Measurements from ENCODE around the gene IGF2BP2. TPM values are rescaled to one million over a fixed set of nuclear protein-coding genes. Genes with fewer than 3 reads are reported as not detected.
"Not testable (repeated sequence)": the region's sequence is repeated elsewhere in the genome, so short reads cannot be mapped to it uniquely, and the experiment has no call there.

IGF2BP2 gene
- total RNA-seq, 2 experiments from 2014 or later: 0.54 to 0.55 TPM

DNA sequence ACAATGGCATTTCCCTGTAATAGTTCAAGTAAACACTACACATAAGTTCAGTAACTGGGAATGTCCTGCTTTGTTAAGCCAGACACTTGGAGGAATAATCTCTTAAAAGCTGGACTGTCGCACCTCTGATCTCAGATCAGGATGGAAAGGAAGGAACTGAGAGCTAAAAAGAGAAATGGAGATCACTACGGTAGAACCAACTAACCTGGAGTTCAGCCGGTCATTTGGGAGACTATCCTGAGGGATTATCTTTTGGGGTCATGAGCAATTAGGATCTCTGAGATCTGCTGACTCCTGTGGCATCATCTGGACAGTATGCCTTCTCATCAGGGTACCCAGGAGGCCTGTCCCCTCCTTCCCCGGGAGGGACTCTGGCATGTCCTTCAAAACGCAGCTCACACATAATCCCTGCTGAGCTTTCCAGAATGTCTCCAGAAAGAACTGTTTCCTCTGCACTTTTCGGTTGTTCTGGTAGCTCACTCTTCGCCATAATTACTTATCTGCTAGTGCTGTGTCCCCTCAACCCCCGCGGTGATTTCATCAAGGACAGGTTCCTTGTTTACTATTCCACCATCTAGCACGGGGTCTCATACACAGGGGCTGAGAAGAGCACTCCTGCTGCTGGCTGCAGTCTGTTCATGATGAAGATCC, 123.1 kb downstream of the IGF2BP2 start:
- DNase-seq (no peak), ATAC-seq (no peak)
- CTCF ChIA-PET: no interaction called here
- no peak overlapping the region for H3K4me3 Mint-ChIP-seq
- intact Hi-C loops (cut with DNase I, micrococcal nuclease): no loop called here
- H3K27ac Mint-ChIP-seq: no peak overlapping the region
- H3K36me3 Mint-ChIP-seq (ENCODE audit: low read depth): no peaks in the 10 kb centered on the region
- H3K9me3 Mint-ChIP-seq (ENCODE audit: low read depth): no peaks in the 10 kb centered on the region
- peaks cover 10% of the 10 kb centered on the region for H3K27me3 Mint-ChIP-seq
- POLR2A ChIA-PET: no interaction called here
- no peaks in the 10 kb centered on the region for H3K4me1 Mint-ChIP-seq

DNA sequence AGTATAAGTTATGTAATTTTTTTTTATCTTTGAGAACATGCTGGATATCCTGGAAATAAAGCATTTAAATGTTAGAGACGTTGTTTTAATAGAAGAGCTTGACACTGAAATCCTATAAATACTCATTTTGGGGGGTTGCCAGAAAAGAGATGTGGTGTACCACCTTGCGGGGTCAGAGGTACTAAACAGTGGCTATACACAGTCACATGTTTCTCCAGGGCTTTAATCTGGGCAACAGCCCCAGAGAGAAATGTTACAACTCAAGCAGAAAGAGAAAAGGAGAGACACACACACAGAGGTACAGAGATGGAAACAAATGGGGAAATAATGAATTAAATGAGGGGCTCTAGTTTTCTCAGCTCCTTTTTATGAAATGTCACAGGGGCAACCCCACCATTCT, 124.9 kb downstream of the IGF2BP2 start:
- no peak for ATAC-seq
- CTCF ChIA-PET: interaction anchor here (0.6 kb wide), 1 partner anchor 429 kb away, joined by 4 read pairs; no protein-coding TSS in a partner anchor
- intact Hi-C loops (cut with DNase I, micrococcal nuclease): no loop called here

DNA sequence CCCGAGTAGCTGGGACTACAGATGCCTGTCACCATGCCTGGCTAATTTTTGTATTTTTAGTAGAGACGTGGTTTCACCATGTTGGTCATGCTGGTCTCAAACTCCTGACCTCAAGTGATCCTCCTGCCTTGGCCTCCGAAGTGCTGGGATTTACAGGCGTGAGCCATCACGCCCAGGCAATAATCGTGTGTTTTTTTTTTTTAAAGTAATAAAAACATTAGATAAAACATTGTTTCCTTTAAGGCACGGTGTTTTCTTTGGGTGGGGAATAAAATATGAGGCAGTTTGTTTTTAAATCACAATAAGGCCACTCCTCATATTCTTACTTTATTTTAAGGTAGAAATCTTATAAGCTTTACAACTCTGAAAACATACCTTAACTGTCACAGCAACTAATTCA, 127.6 kb downstream of the IGF2BP2 start:
- H3K27ac Mint-ChIP-seq; CTCF ChIA-PET; H3K4me3 Mint-ChIP-seq; H3K9me3 Mint-ChIP-seq (ENCODE audit: low read depth); POLR2A ChIA-PET; intact Hi-C loops (cut with DNase I, micrococcal nuclease); H3K27me3 Mint-ChIP-seq; ATAC-seq; DNase-seq; H3K4me1 Mint-ChIP-seq; H3K36me3 Mint-ChIP-seq (ENCODE audit: low read depth): not testable (repeated sequence)

More for the DNA sequence above, 124.9 kb downstream of the IGF2BP2 start:
- Mint-ChIP-seq H3K27ac (no peak overlapping the region), H3K4me3 (no peak overlapping the region), H3K36me3 (ENCODE audit: low read depth) (no peaks in the 10 kb centered on the region), H3K27me3 (peaks cover 10% of the 10 kb centered on the region), H3K9me3 (ENCODE audit: low read depth) (no peaks in the 10 kb centered on the region), H3K4me1 (no peaks in the 10 kb centered on the region)
- POLR2A ChIA-PET: no interaction called here
- DNase-seq: no peak

DNA sequence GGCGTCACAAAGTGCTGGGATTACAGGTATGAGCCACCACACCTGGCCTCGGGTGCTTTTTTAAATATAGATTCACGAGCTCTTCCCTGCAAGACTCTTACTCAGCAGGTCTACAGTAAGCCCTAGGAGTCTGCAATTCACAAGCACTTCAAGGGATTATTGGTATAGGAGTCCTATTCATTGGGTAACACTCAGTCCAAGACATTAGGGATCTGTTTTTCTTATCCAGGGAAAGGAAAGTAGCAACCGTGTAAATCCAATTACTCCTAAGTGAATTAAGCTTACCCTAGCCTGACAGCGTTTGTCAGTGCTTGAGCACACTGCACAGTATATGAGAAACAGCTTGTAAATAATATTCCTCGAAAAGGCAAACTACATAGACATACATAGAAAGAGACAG, 128.8 kb downstream of the IGF2BP2 start:
- Mint-ChIP-seq H3K27ac (no peak overlapping the region), H3K36me3 (ENCODE audit: low read depth) (no peaks in the 10 kb centered on the region), H3K4me3 (no peak overlapping the region), H3K27me3 (peaks cover 4% of the 10 kb centered on the region), H3K9me3 (ENCODE audit: low read depth) (no peaks in the 10 kb centered on the region), H3K4me1 (no peaks in the 10 kb centered on the region)
- DNase-seq: no peak
- ChIA-PET CTCF (interaction anchor here (1.4 to 3.2 kb wide), 2 partner anchors 18 to 36 kb away, joined by 4 to 13 read pairs; no protein-coding TSS in a partner anchor), POLR2A (interaction anchor here (0.6 kb wide), 1 partner anchor 1040 kb away, joined by 3 read pairs; no protein-coding TSS in a partner anchor)
- intact Hi-C loops (cut with DNase I, micrococcal nuclease): no loop called here
- ATAC-seq: no peak

DNA sequence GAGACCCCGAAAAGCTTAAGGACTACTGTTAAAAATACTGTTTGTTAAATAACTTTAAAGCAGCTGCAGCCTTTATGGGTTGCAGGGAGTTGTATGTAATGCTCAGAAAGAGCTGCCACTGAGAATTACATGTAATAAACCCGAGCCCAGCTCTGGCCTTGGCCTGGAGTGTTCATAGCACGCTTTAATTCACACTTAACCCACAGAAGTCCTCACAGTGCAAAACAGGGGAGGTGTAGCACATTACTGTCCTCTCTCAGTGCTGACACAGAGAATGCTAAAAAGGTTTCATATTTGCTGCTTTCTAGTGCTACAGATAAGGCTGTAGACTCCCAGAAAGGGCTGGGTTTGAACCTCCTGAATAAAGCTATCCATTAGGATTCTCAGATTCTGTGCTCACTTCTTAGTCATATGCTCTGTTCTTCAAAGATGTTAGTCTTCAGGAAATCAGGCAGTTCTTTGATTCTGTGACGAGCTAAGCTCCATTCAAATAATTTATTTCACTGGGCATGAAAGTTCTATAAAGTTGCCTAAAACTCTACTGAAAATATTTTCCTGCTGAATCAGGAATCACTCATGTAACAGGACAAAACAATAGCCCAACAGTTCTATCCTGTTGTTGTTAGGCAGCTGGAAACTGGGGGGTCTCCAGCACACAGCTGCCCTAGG, 130.7 kb downstream of the IGF2BP2 start:
- ChIA-PET POLR2A (no interaction called here), CTCF (interaction anchor here (1.4 to 3.2 kb wide), 3 partner anchors 15 to 34 kb away, joined by 4 to 13 read pairs (median 5); no protein-coding TSS in a partner anchor)
- ATAC-seq: no peak
- Mint-ChIP-seq H3K4me1 (no peaks in the 10 kb centered on the region), H3K27ac (no peak overlapping the region), H3K9me3 (ENCODE audit: low read depth) (no peaks in the 10 kb centered on the region), H3K27me3 (peaks cover 6% of the 10 kb centered on the region), H3K4me3 (no peak overlapping the region), H3K36me3 (ENCODE audit: low read depth) (no peaks in the 10 kb centered on the region)
- no peak for DNase-seq
- intact Hi-C loops (cut with DNase I, micrococcal nuclease): no loop called here

DNA sequence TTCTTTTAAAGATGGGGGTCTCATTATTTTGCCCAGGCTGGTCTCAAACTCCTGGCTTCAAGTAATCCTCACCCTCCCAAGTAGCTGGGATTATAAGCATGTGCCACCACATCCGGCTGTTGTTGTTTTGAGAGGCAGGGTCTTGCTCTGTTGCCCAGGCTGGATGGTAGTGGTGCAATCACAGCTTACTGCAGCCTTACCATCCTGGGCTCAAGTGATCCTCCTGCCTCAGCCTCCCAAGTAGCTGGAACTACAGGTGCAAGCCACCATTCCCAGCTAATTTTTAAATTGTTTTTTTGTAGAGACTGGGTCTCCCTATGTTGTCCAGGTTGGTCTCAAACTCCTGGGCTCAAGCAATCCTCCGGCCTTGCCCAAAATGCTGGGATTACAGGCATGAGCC, 133.2 kb downstream of the IGF2BP2 start:
- ChIA-PET CTCF (interaction anchor here (0.8 to 1.7 kb wide), 2 partner anchors 31 to 132 kb away, joined by 3 to 12 read pairs; no protein-coding TSS in a partner anchor), POLR2A (no interaction called here)
- DNase-seq (no peak), ATAC-seq (no peak)
- intact Hi-C loops (cut with DNase I, micrococcal nuclease): no loop called here
- no peaks in the 10 kb centered on the region for H3K9me3 Mint-ChIP-seq (ENCODE audit: low read depth)
- H3K36me3 Mint-ChIP-seq (ENCODE audit: low read depth): no peaks in the 10 kb centered on the region
- no peak overlapping the region for H3K27ac Mint-ChIP-seq
- H3K4me1 Mint-ChIP-seq: no peaks in the 10 kb centered on the region
- H3K27me3 Mint-ChIP-seq: peaks cover 10% of the 10 kb centered on the region
- no peak overlapping the region for H3K4me3 Mint-ChIP-seq

DNA sequence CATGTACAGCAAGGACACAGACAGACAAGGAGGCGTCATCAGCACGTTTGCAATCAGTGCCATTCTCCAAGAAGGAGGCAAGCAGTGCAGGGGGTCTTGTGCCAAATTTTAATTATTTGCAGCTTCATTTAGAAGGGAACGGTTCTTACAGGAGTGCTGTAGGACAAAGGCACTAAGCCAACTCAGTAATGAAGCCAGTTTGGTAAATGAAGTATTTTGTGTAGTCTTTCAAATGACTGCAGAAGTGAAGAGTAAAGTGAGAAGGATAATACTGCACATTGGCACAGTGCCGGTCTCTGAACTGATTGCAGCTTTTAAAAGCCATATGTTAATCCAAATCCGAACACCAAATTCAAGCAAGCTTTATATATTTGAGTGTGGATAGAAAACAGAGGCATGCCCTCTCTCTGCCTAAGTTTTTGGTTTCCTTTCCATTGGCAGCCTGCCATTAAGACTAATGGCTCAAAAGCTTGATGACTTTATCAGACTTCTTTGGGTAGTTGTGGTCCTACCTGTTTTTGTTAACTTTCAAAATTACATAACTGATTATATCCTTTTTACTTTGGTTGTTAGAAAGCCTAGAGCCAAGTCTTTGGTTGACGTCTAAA, 137.5 kb downstream of the IGF2BP2 start:
- ChIA-PET POLR2A (no interaction called here), CTCF (interaction anchor here (0.7 kb wide), 1 partner anchor 46 kb away, joined by 3 read pairs; no protein-coding TSS in a partner anchor)
- no peak overlapping the region for H3K4me3 Mint-ChIP-seq
- DNase-seq (no peak), ATAC-seq (no peak)
- H3K36me3 Mint-ChIP-seq (ENCODE audit: low read depth): no peaks in the 10 kb centered on the region
- no peak overlapping the region for H3K27ac Mint-ChIP-seq
- intact Hi-C loops (cut with DNase I, micrococcal nuclease): no loop called here
- H3K9me3 Mint-ChIP-seq (ENCODE audit: low read depth): no peaks in the 10 kb centered on the region
- peaks cover 17% of the 10 kb centered on the region for H3K27me3 Mint-ChIP-seq
- no peaks in the 10 kb centered on the region for H3K4me1 Mint-ChIP-seq

DNA sequence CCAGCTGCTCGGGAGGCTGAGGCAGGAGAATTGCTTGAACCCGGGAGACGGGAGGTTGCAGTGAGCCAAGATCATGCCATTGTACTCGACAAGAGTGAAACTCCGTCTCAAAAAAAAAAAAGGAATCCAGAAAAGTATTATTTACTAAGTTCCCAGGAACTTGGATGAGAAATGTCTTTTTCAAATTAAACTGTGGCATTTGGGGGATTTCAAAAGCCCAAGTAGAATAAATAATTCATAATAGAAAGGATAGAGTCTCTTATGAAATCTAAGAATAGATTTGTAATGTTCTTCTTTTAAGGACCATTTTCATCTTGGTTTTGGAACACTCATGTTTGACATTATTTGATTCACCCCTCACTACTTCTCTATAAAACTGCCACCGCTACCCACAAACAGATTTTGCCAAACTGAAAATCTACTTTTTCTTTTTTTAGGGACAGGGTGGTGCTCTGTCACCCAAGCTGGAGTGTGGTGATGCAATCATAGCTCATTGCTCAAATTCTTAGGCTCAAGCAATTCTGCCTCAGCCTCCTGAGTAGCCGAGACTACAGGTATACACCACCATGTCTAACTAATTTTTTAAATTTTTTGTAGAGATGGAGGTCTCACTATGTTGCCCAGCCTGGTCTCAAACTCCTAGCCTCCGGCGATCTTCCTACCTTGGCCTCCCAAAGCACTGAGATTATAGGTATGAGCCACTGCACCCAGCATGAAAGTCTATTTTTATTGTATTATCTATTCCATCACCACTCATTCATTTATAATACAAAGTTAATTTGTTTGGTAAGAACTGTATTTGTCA, 139.4 kb downstream of the IGF2BP2 start:
- intact Hi-C loops (cut with DNase I, micrococcal nuclease): no loop called here
- ChIA-PET POLR2A (no interaction called here), CTCF (interaction anchor here (0.6 to 1.2 kb wide), 2 partner anchors 25 to 690 kb away, joined by 4 read pairs; no protein-coding TSS in a partner anchor)
- DNase-seq (no peak), ATAC-seq (no peak)
- Mint-ChIP-seq H3K27me3 (peaks cover 15% of the 10 kb centered on the region), H3K36me3 (ENCODE audit: low read depth) (no peaks in the 10 kb centered on the region), H3K4me3 (no peak overlapping the region), H3K27ac (no peak overlapping the region), H3K9me3 (ENCODE audit: low read depth) (no peaks in the 10 kb centered on the region), H3K4me1 (no peaks in the 10 kb centered on the region)

DNA sequence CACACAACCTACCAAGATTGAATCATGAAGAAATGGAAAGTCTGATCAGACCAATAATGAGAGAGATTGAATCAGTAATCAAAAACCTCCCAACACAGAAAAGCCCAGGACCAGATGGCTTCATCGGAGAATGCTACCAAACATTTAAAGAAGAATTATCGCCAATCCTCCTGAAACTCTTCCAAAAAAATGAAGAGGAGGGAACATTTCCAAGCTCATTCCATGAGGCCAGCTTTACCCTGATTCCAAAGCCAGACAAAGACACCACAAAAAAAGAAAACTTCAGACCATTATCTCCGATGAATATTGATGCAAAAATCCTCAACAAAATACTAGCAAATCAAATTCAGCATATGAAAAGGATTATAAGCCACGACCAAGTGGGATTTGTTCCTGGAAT, 144.6 kb downstream of the IGF2BP2 start:
- intact Hi-C loops (cut with DNase I, micrococcal nuclease): no loop called here
- CTCF ChIA-PET: interaction anchor here (0.5 to 1.8 kb wide), 3 partner anchors 8 to 275 kb away, joined by 3 to 4 read pairs (median 3); no protein-coding TSS in a partner anchor
- no peak overlapping the region for H3K27ac Mint-ChIP-seq
- no peaks in the 10 kb centered on the region for H3K4me1 Mint-ChIP-seq
- no peak for ATAC-seq
- no peak for DNase-seq
- no peaks in the 10 kb centered on the region for H3K36me3 Mint-ChIP-seq (ENCODE audit: low read depth)
- H3K4me3 Mint-ChIP-seq: no peak overlapping the region
- POLR2A ChIA-PET: no interaction called here
- H3K9me3 Mint-ChIP-seq (ENCODE audit: low read depth): peaks cover 10% of the 10 kb centered on the region
- H3K27me3 Mint-ChIP-seq: peaks cover 23% of the 10 kb centered on the region

DNA sequence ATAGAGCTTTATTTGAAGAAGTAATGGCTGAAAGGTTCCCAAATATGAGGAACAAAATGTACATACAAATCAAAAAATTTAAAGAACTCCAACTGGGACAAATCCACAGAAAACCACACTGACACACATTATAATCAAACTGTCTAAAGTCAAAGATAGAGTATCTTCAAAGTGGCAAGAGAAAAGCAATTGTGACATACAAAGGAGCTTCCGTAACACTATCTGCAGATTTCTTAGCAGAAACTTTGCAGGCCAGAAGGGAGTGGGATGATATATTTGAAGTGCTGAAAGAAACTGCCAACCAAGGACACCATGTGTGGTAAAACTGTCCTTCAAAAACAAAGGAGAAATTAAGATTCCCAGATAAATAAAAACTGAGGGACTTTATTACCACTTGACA, 146.8 kb downstream of the IGF2BP2 start:
- Mint-ChIP-seq H3K36me3 (ENCODE audit: low read depth) (no peaks in the 10 kb centered on the region), H3K27me3 (peaks cover 25% of the 10 kb centered on the region), H3K9me3 (ENCODE audit: low read depth) (peaks cover 10% of the 10 kb centered on the region), H3K27ac (no peak overlapping the region), H3K4me3 (no peak overlapping the region), H3K4me1 (no peaks in the 10 kb centered on the region)
- ATAC-seq (no peak), DNase-seq (no peak)
- POLR2A ChIA-PET: no interaction called here
- CTCF ChIA-PET: interaction anchor here (0.7 to 3.5 kb wide), 9 partner anchors 16 to 939 kb away, joined by 3 to 19 read pairs (median 4); no protein-coding TSS in a partner anchor
- intact Hi-C loops (cut with DNase I, micrococcal nuclease): no loop called here

DNA sequence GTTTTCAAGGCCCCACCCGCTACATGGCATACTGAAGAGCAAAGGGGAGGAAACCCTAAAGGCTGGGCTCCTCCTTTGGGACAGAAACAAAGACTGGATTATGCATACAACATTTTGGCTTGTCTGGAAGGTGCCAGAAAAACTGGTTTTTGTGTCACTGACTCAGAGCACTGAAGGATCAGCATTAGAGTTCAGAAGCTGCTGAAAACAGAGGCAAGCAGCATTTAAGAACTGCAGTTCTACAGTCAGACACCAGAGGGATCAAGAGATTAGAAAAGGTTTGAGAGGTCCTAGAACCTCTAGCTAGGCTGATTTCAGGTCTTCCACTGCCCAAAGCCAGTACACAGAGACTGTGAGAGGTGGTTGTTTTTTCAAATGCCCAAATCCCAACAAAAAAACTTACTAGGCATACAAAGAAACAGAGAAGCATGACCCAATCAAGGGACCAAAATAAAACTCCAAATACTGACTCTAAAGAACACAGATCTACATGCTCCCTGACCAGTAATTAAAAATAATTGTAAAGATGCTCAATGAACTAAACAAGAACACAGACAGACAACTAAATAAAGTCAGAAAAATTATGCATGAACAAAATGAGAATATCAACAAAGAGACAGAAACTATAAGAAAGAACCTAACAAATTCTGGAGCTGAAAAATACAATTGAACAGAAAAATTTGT, 147.6 kb downstream of the IGF2BP2 start:
- ChIA-PET POLR2A (no interaction called here), CTCF (interaction anchor here (0.7 to 3.5 kb wide), 8 partner anchors 16 to 940 kb away, joined by 3 to 19 read pairs (median 3); no protein-coding TSS in a partner anchor)
- Mint-ChIP-seq H3K4me1 (no peaks in the 10 kb centered on the region), H3K36me3 (ENCODE audit: low read depth) (no peaks in the 10 kb centered on the region), H3K4me3 (no peak overlapping the region), H3K27me3 (peaks cover 23% of the 10 kb centered on the region), H3K9me3 (ENCODE audit: low read depth) (peaks cover 10% of the 10 kb centered on the region), H3K27ac (no peak overlapping the region)
- DNase-seq (no peak), ATAC-seq (no peak)
- intact Hi-C loops (cut with DNase I, micrococcal nuclease): loop anchor here (1.0 kb wide), 1 partner anchor 91 kb away; no protein-coding TSS in a partner anchor

Data from activated CD4-positive, alpha-beta T cell treated with anti-CD3 and anti-CD28 coated beads for 36 hours (primary cell).